ENCODE data around the gene PPEF2. TPM values are rescaled to one million over a fixed set of nuclear protein-coding genes. Genes with fewer than 3 reads are reported as not detected.

The PPEF2 gene
- total RNA-seq, 1 donor from 2014 or later = not detected

- Histone ChIP-seq H3K27me3 (no peaks in the 10 kb centered on the region), H3K9me3 (no peaks in the 10 kb centered on the region), H3K4me3 (no peak overlapping the region), H3K27ac (no peak overlapping the region), H3K4me1 (no peaks in the 10 kb centered on the region), H3K36me3 (no peaks in the 10 kb centered on the region)
- intact Hi-C loops (cut with DNase I) = no loop called here
- TF ChIP-seq POLR2A (IDR thresholded peaks at IDR 0.05) (no peak), CTCF (IDR thresholded peaks at IDR 0.05) (no peak), POLR2AphosphoS5 (IDR thresholded peaks at IDR 0.05; ENCODE audit: insufficient read depth in 1 of 2, low read depth in 1 of 2) (no peak)
- DNase-seq (ENCODE audit: extremely low spot score in 2 of 2) = no peak
These were observed 67.5 kb downstream of the PPEF2 start for GRCh38 chr4:75834772-75835154.

- TF ChIP-seq POLR2AphosphoS5 (IDR thresholded peaks at IDR 0.05; ENCODE audit: insufficient read depth in 1 of 2, low read depth in 1 of 2) = no peak
- no peak for TF ChIP-seq CTCF (IDR thresholded peaks at IDR 0.05)
- TF ChIP-seq POLR2A (IDR thresholded peaks at IDR 0.05) = no peak
- intact Hi-C loops (cut with DNase I) = no loop called here
These were observed 68.0 kb downstream of the PPEF2 start for GRCh38 chr4:75834095-75834771.

GRCh38 chr4:75831856-75832405, 70.3 kb downstream of the PPEF2 start:
- Histone ChIP-seq H3K27ac (no peak overlapping the region), H3K9me3 (no peaks in the 10 kb centered on the region), H3K4me1 (no peaks in the 10 kb centered on the region), H3K4me3 (no peak overlapping the region), H3K36me3 (no peaks in the 10 kb centered on the region), H3K27me3 (no peaks in the 10 kb centered on the region)
- DNase-seq (ENCODE audit: extremely low spot score in 2 of 2) = no peak
- intact Hi-C loops (cut with DNase I) = no loop called here
- TF ChIP-seq POLR2A (IDR thresholded peaks at IDR 0.05) (no peak), CTCF (IDR thresholded peaks at IDR 0.05) (no peak), POLR2AphosphoS5 (IDR thresholded peaks at IDR 0.05; ENCODE audit: insufficient read depth in 1 of 2, low read depth in 1 of 2) (no peak)

More at GRCh38 chr4:75834095-75834771, 68.0 kb downstream of the PPEF2 start:
- H3K27me3 ChIP-seq = no peaks in the 10 kb centered on the region
- H3K36me3 ChIP-seq = no peaks in the 10 kb centered on the region
- no peaks in the 10 kb centered on the region for H3K9me3 ChIP-seq
- no peak overlapping the region for H3K27ac ChIP-seq
- H3K4me1 ChIP-seq = no peaks in the 10 kb centered on the region
- no peak for DNase-seq (ENCODE audit: extremely low spot score in 2 of 2)
- H3K4me3 ChIP-seq = no peak overlapping the region

- no peak overlapping the region for H3K27ac ChIP-seq
- no peaks in the 10 kb centered on the region for H3K4me1 ChIP-seq
- TF ChIP-seq POLR2A (IDR thresholded peaks at IDR 0.05) (no peak), POLR2AphosphoS5 (IDR thresholded peaks at IDR 0.05; ENCODE audit: insufficient read depth in 1 of 2, low read depth in 1 of 2) (no peak), CTCF (IDR thresholded peaks at IDR 0.05) (no peak)
- intact Hi-C loops (cut with DNase I) = no loop called here
- H3K36me3 ChIP-seq = no peaks in the 10 kb centered on the region
- no peak for DNase-seq (ENCODE audit: extremely low spot score in 2 of 2)
- H3K27me3 ChIP-seq = no peaks in the 10 kb centered on the region
- H3K9me3 ChIP-seq = no peaks in the 10 kb centered on the region
- no peak overlapping the region for H3K4me3 ChIP-seq
These were observed 71.3 kb downstream of the PPEF2 start for GRCh38 chr4:75830906-75831305.

GRCh38 chr4:75823812-75824211, 78.4 kb downstream of the PPEF2 start:
- no peaks in the 10 kb centered on the region for H3K27me3 ChIP-seq
- no peaks in the 10 kb centered on the region for H3K9me3 ChIP-seq
- H3K4me1 ChIP-seq = no peaks in the 10 kb centered on the region
- H3K36me3 ChIP-seq = no peaks in the 10 kb centered on the region
- H3K27ac ChIP-seq = no peak overlapping the region
- intact Hi-C loops (cut with DNase I) = no loop called here
- no peak for TF ChIP-seq CTCF (IDR thresholded peaks at IDR 0.05)
- no peak for TF ChIP-seq POLR2AphosphoS5 (IDR thresholded peaks at IDR 0.05; ENCODE audit: insufficient read depth in 1 of 2, low read depth in 1 of 2)
- TF ChIP-seq POLR2A (IDR thresholded peaks at IDR 0.05) = no peak
- DNase-seq (ENCODE audit: extremely low spot score in 2 of 2) = no peak
- H3K4me3 ChIP-seq = no peak overlapping the region
